Stomach (tissue), 9 donors: ENCODE results near the gene COL4A1. TPM values are rescaled to one million over a fixed set of nuclear protein-coding genes. Genes with fewer than 3 reads are reported as not detected.

Experiments used
- DNase-seq, 2 donors: peaks; one replicate each; pipeline versions ENCODE4 v3.0.0 to v3.0.0-alpha.2; 2013 to 2019
- H3K27ac ChIP-seq, 5 donors: fragments of 200-600 bp in 4 of 5; sonication (generic) in 4 of 5; one replicate each; pipeline ENCODE4 v1.5.1; 2013 to 2019; ENCODE audit warnings: mild to moderate bottlenecking in 1 of 5, moderate library complexity in 1 of 5
- H3K27me3 ChIP-seq, 3 donors: fragments of 200-600 bp; sonication (generic); one replicate each; pipeline ENCODE4 v1.5.1; 2017 to 2019; ENCODE audit warnings: mixed run types in 1 of 3
- H3K36me3 ChIP-seq, 4 donors: fragments of 200-600 bp; sonication (generic); 1 replicate in 3 of 4; 2 replicates in 1 of 4; pipeline ENCODE4 v1.5.1; 2016 to 2019
- H3K4me1 ChIP-seq, 4 donors: fragments of 200-600 bp; sonication (generic); one replicate each; pipeline ENCODE4 v1.5.1; 2016 to 2019
- H3K4me3 ChIP-seq, 4 donors: fragments of 200-600 bp; sonication (generic) in 3 of 4; one replicate each; pipeline ENCODE4 v1.5.1; 2016 to 2019; ENCODE audit warnings: mild to moderate bottlenecking in 1 of 4
- H3K9me3 ChIP-seq, 4 donors: fragments of 200-600 bp; sonication (generic); one replicate each; pipeline ENCODE4 v1.5.1; 2016 to 2019
- EP300 ChIP-seq: sonication (generic); formaldehyde crosslinking; IDR thresholded peaks from one replicate; pipeline ENCODE4 v1.6.1; 2017; ENCODE audit warnings: antibody characterized with exemption
- POLR2A ChIP-seq, 4 donors: fragments of 450-650 bp; IDR thresholded peaks; one replicate each; pipeline ENCODE4 v1.6.1; 2016; ENCODE audit warnings: antibody characterized with exemption in 4 of 4, control low read depth in 2 of 4, mild to moderate bottlenecking in 1 of 4, moderate library complexity in 1 of 4
- POLR2AphosphoS5 ChIP-seq, 3 donors: sonication (generic); formaldehyde crosslinking; IDR thresholded peaks; one replicate each; pipeline ENCODE4 v1.6.1; 2016; ENCODE audit warnings: antibody characterized with exemption in 3 of 3
- WGBS, 5 donors: extraction: QIAGEN DNeasy Blood & Tissue Kit in 3 of 5; methylation state at CpG; one replicate each; pipeline versions ENCODE4 v1.1.5 to v1.1.7; 2013 to 2018; 5-methylcytosine and 5-hydroxymethylcytosine counted together
- intact Hi-C: fragments of 100-400 bp; cut with DNase I; formaldehyde crosslinking; loops from one replicate; pipeline ENCODE4 v1.15.1; 2023; ENCODE audit warnings: low total_unique reads
- polyA plus RNA-seq, 3 donors: library from polyadenylated mRNA; stranded (reverse); fragments of 200-250 nt; gene quantifications; one replicate each; pipeline ENCODE4 v1.2.3, GENCODE V29; 2013
- total RNA-seq, 5 donors: library from RNA; depleted of rRNA; stranded (reverse); fragments of >200 nt; gene quantifications; one replicate each; pipeline versions ENCODE4 v1.1.0 to v1.2.3, GENCODE V29; 2014 to 2016
- TF ChIP-seq, protein P1 (sequence below), 7 experiments: fragments of 450-650 bp in 4 of 7; fragments of 200-600 bp in 3 of 7; sonication (generic) in 3 of 7; IDR thresholded peaks; one replicate each; pipeline ENCODE4 v1.5.1; 2016 to 2019; ENCODE audit warnings: antibody characterized with exemption in 7 of 7, control low read depth in 2 of 7, mild to moderate bottlenecking in 1 of 7
- donor health status: healthy with polysubstance abuse.
- donor health status: Bipolar disorder and iron deficiency.
- donor health status: healthy.

The COL4A1 gene
- total and polyA plus RNA-seq, 8 donors = 18.8 to 798 (median 133) TPM

DNA sequence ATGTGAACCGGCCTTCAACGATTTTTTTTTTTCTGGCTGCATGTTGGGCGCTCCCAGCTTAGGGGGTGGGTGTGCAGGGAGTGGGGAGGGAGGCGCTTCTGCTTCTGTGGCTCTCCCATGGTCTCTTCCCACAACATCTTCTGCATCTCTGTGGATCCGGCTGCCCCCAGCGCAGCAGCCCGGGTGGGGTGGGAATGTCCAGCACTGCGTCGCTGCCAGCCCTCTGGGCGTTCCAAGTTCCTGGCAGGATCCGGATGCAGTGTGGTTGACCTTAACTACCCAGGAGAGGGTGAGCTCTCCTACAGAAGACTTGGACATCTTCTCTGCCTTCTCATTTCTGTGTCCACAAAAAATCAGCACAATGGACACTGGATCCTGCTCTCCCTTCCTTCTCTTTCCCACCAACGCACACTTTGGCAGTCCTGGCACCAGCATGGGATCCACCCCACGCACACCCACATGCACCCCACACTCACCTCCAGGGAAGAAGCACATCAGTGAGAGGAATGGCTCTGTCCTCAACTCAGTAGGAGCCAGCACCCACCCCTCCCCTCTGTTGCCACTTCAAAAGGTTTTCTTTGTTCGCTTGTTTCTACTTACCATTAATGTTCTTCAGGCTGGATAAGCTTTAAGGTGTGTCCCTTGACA lies 177.3 kb downstream of the COL4A1 start:
- intact Hi-C loops = no loop called here

DNA sequence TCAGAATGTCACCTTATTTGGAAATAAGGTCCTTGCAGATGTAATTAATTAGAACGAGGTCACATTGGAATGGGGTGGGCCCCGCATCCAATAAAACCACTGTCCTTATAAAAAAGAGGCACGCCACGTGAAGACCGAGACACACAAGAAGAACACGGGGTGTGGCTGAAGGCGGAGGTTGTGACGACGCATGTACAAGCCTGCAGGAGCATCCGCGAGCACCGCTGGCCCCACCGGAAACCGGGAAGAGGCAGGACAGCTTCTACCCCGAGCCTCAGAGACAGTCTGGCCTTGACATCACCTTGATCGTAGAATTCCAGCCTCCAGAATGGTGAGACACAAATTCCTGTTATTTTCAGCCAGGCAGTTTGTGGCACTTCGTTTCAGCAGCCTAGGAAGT lies 177.9 kb downstream of the COL4A1 start:
- H3K4me1 ChIP-seq = peaks cover 0 to 18% (median 13%) of the 10 kb centered on the region in 4 donors
- H3K9me3 ChIP-seq = no peaks in the 10 kb centered on the region
- no peak for DNase-seq
- intact Hi-C loops = no loop called here
- 87 to 91% (median 88%) methylated on average over 17 of the region's 17 CpGs for WGBS, 5 donors
- peaks cover 0 to 19% (median 0%) of the 10 kb centered on the region in 3 donors for H3K27me3 ChIP-seq
- H3K36me3 ChIP-seq = no peaks in the 10 kb centered on the region
- no peak overlapping the region for H3K27ac ChIP-seq
- H3K4me3 ChIP-seq = no peak overlapping the region
- TF ChIP-seq, protein P1, sequence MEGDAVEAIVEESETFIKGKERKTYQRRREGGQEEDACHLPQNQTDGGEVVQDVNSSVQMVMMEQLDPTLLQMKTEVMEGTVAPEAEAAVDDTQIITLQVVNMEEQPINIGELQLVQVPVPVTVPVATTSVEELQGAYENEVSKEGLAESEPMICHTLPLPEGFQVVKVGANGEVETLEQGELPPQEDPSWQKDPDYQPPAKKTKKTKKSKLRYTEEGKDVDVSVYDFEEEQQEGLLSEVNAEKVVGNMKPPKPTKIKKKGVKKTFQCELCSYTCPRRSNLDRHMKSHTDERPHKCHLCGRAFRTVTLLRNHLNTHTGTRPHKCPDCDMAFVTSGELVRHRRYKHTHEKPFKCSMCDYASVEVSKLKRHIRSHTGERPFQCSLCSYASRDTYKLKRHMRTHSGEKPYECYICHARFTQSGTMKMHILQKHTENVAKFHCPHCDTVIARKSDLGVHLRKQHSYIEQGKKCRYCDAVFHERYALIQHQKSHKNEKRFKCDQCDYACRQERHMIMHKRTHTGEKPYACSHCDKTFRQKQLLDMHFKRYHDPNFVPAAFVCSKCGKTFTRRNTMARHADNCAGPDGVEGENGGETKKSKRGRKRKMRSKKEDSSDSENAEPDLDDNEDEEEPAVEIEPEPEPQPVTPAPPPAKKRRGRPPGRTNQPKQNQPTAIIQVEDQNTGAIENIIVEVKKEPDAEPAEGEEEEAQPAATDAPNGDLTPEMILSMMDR (IDR thresholded peaks at IDR 0.05) = no peak
- no peak for TF ChIP-seq POLR2A (IDR thresholded peaks at IDR 0.05)
- no peak for TF ChIP-seq EP300
- TF ChIP-seq POLR2AphosphoS5 (IDR thresholded peaks at IDR 0.05) = no peak

More for the DNA sequence above, 177.3 kb downstream of the COL4A1 start:
- WGBS, 5 donors = 79 to 87% (median 85%) methylated on average over 14 of the region's 14 CpGs
- no peaks in the 10 kb centered on the region for H3K9me3 ChIP-seq
- H3K27ac ChIP-seq = no peak overlapping the region
- no peaks in the 10 kb centered on the region for H3K36me3 ChIP-seq
- H3K27me3 ChIP-seq = peaks cover 0 to 19% (median 0%) of the 10 kb centered on the region in 3 donors
- no peak overlapping the region for H3K4me3 ChIP-seq
- H3K4me1 ChIP-seq = peaks cover 0 to 18% (median 13%) of the 10 kb centered on the region in 4 donors
- TF ChIP-seq EP300 (no peak), POLR2AphosphoS5 (IDR thresholded peaks at IDR 0.05) (no peak), POLR2A (IDR thresholded peaks at IDR 0.05) (no peak)
- TF ChIP-seq, protein P1 (IDR thresholded peaks at IDR 0.05) = no peak
- no peak for DNase-seq

DNA sequence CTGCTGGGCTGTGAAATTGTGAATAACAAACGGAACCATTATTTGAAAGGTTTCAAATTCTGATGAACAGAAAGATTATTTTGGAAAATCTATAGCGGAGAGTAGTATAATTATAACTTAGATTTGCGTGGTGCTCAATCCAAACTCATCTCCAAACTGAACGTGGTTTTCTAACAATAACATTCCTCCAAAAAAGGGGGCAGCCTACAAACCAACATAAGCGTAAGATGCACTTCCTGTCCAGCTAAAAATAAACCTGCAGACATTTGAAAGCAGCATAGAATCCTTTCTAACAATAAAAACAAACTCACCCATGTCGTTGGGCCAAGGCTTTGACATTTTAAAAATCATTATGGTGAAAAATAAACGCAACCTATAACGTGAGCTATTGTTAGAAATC lies 178.4 kb downstream of the COL4A1 start:
- no peak for DNase-seq
- H3K27ac ChIP-seq = no peak overlapping the region
- WGBS, 5 donors = 57 to 72% (median 71%) methylated on average over 8 of the region's 8 CpGs
- no peaks in the 10 kb centered on the region for H3K9me3 ChIP-seq
- no peaks in the 10 kb centered on the region for H3K36me3 ChIP-seq
- peaks cover 0 to 20% (median 0%) of the 10 kb centered on the region in 3 donors for H3K27me3 ChIP-seq
- no peak overlapping the region for H3K4me3 ChIP-seq
- intact Hi-C loops = no loop called here
- peaks cover 0 to 18% (median 13%) of the 10 kb centered on the region in 4 donors for H3K4me1 ChIP-seq
- TF ChIP-seq, protein P1 (IDR thresholded peaks at IDR 0.05) = no peak
- TF ChIP-seq EP300 (no peak), POLR2A (IDR thresholded peaks at IDR 0.05) (no peak), POLR2AphosphoS5 (IDR thresholded peaks at IDR 0.05) (no peak)

DNA sequence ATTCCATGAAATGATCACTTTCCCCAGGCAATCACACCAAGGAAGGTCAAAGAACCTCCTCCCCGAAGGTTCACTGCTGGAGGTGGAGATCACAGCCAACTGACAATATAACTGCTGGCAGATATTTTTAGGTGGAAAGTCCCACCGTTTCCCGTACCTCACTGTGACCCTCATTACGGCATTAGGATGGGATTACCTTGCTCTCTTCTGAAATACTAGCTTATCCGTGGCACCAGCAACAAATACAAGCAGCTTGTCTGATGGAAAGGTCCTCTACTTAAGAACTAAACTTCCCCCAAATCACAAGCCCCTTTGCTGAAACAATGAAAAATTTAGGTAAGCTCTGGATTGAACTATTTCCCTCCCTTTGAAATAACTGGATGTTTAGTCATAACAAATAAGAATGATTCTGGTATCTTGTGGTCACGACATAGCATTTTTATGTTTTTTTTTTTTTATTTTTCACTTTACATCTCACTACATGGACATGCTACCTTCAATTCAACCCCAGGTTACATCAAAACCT lies 178.9 kb downstream of the COL4A1 start:
- H3K27ac ChIP-seq = no peak overlapping the region
- WGBS, 5 donors = 58 to 74% (median 69%) methylated on average over 6 of the region's 6 CpGs
- H3K4me3 ChIP-seq = no peak overlapping the region
- peaks cover 0 to 24% (median 0%) of the 10 kb centered on the region in 3 donors for H3K27me3 ChIP-seq
- TF ChIP-seq, protein P1 (IDR thresholded peaks at IDR 0.05) = no peak
- no peak for TF ChIP-seq EP300
- no peak for TF ChIP-seq POLR2A (IDR thresholded peaks at IDR 0.05)
- TF ChIP-seq POLR2AphosphoS5 (IDR thresholded peaks at IDR 0.05) = no peak
- intact Hi-C loops = no loop called here
- peaks cover 0 to 18% (median 13%) of the 10 kb centered on the region in 4 donors for H3K4me1 ChIP-seq
- H3K36me3 ChIP-seq = no peaks in the 10 kb centered on the region
- no peaks in the 10 kb centered on the region for H3K9me3 ChIP-seq
- DNase-seq = no peak
